HG03457 (cell line): ENCODE data around the gene FOXP1.
"Not testable (repeated sequence)": the region's sequence is repeated elsewhere in the genome, so short reads cannot be mapped to it uniquely, and the experiment has no call there.

Experiments
- ATAC-seq: cut with Tn5 transposase; IDR thresholded peaks from one replicate; pipeline ENCODE4 v1.9.1; 2021; ENCODE audit warnings: moderate number of reproducible peaks; ENCODE audit not compliant: unreplicated experiment

The FOXP1 gene

GRCh38 chr3:71029770-71030169, 553.8 kb downstream of the FOXP1 start:
- no peak for ATAC-seq

DNA sequence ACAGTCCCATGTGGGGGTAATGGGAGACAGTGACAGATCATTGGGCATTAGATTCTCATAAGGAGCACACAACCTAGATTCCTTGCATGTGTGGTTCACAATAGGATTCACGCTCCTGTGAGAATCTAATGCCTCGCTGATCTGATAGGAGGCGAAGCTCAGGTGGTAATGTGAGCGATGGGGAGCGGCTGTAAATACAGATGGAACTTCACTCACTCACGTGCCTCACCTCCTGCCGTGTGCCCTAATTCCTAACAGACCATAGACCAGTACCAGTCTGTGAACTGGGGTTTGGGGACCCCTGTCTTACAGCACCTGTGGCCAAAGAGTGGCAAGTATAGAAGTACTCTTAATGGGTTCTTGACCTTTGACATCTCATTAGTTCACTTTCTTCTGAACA, 554.7 kb downstream of the FOXP1 start:
- ATAC-seq: no peak

- no peak for ATAC-seq
These were observed 555.3 kb downstream of the FOXP1 start for GRCh38 chr3:71028184-71028583.

DNA sequence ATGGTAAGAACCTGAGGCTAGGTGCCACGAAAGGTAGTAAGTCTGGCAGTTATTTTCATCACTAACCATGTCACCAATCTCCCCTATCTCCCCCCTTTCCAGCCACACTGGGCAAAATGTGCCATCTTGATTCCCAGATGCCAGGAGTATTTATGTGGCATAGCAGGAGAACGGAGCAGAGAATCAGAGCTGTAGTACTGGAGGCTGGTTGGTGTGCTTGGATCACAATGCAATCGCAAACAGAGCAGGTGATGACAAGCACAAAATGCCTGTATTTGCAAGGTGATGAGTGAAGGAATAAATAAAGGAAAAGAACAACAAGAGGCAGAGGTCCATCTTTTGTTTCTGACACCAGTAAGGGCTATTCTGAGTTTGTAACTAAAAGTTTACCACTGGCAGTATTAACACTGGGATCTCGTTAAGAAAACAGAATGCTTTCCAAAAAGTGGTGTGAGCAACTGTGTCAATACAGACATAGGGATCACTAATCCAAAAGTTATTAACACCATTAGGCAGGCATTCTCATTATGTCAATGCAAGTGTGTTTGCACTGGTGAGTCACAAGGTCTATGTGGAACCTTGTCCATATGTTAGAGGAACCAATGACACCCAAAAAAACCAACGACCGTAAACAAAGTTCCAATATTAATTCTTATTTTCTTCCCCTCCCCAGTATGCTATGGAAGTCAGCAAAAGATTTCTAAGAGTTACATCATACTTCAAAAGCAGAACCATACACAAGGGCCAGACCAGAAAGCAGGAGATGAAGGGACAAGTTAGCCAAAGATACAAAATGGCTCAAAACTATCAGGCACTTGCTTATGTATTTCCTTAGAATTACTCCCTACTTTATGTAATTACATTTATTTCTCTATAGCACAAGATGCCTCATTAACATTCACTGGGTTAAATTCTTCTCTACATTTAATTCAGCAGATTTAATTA, 556.6 kb downstream of the FOXP1 start:
- ATAC-seq: no peak

DNA sequence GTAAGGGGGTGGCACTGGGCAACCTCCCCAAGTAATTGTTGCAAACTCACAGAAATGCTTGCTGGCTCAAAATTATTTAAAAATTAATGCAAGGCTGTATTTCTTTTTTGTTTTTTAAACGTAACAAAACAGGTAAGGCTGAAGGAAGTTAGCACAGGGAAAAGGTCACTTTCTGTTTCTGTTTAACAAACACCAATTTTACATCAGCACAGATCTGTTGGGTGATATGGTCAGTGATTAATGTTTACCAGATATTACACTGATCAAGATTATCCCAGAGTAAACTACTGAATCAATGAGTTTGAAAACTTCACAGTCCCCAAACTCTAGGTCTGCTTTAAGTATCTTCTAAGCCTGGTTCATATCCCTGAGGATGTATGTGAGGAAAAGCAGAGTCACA, 558.0 kb downstream of the FOXP1 start:
- no peak for ATAC-seq

GRCh38 chr3:71025010-71025409, 558.5 kb downstream of the FOXP1 start:
- ATAC-seq: no peak

DNA sequence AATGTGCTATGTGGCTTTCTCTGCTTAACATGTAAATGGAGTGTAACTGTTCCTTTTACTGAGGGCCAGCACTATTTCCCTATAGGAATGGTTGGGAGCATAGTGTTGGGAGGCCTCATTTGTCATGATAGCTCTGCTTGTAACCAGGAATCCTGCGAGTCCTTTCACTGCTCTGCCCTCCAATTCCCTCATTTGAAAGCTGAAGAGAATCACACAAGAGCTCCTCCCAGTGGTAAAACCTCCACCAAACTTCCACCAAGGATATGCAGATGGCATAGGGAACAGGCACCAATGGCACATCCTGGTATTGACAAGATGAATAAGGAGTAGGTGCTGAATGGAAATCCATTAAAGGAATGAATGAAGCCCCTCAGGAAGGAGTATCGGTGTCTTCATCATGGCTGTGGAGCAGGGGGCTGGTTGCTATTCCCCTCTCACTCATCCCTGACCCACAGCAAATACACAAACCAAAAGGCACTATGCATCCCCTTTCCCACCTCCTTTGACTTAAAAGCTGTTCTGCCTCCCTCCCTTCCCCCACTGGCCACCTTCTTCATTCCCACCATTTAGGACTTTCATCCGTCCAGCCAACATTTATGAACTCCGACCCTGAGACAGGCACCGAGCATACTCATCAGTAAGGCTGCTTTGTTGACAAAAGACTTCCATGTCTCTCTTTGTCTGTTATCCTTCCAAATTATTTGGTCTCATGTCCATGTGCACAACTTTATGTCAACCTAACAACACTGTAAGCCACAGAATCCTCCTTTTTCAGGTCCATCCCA, 560.8 kb downstream of the FOXP1 start:
- no peak for ATAC-seq

- no peak for ATAC-seq
These were observed 564.7 kb downstream of the FOXP1 start for GRCh38 chr3:71018799-71019198.

DNA sequence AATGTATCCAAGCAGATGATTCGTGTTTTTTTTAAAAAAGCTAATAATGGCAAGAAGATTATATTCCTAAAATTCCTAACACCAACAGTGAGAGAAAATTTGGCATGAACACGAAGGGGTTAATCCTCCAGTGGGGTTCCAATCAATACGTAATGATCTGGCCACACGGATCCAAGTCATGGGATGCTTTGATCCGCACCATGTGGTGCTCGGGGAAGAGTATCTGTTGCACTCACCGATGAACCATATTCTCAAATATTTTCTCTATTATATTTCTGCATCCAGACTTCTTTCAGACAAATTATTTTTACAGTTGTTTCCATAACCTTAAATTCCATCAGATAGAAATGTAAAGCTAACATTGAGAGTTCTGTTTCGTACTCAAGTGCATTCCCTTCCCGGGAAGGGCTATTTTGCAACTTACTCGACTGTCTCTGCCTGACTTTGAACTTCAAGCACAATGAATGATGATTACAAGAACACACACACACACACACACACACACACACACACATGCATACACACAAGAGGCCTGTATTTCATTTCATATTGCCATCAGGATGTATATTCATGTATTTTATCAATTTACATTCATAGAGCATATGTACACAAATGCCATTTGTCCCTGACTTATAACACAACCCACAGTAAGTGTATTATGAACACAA, 567.2 kb downstream of the FOXP1 start:
- ATAC-seq: no peak

DNA sequence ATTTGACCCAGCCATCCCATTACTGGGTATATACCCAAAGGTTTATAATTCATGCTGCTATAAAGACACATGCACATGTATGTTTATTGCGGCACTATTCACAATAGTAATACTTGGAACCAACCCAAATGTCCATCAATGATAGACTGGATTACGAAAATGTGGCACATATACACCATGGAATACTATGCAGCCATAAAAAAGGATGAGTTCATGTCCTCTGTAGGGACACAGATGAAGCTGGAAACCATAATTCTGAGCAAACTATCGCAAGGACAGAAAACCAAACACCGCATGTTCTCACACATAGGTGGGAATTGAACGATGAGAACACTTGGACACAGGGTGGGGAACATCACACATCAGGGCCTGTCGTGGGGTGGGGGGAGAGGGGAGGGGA, 568.9 kb downstream of the FOXP1 start:
- not testable (repeated sequence) for ATAC-seq

DNA sequence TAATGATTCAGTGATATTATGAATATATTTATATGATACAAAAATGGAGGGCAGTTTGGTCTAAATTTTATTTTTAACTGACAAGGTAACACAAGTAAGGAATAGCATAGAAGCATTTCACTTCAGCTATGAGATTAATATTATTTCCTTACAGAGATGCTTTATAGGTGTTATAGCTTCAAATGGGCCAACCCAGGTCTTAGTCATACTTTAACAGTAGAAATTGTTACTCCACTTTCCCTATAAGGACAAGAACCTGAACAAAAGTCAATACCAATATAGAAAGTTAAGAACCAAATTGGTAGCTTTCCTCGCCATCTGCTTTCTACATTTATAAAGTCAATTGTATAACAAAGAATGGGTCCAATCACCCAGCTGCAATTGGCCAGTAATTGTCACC, 570.6 kb downstream of the FOXP1 start:
- no peak for ATAC-seq

DNA sequence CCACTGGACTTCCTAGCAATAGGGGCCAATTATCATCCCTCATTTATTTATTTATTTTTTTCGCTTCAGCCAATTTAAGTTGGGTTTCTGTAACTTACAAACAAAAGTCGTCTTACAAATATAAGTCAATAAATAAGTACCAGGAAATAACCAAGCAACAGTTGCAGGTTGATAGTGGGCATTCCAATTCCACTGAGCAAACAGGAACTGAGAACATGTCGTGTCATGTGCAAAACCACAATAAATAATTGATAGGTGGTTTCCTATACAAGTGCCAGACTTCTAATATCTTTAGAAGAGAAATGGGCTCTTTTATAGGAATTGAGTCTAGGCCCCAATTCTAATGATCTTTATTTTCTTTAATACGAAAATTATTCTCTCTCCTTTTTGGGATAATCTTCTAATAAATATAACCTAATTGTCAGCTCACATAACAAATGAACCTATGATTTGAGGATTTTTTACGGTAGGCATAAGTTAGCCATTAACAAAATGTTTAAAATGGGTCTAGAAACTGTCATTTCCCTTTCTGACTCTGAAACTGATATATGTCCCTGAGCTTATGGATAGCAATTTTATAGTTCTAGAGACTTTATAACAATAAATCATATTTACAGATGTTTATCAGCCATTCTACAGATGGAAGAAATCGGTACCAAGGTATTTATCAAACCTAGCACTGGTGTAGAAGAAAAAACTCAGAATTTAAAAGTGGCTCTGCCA, 571.8 kb downstream of the FOXP1 start:
- peak; percentile 83 for ATAC-seq

DNA sequence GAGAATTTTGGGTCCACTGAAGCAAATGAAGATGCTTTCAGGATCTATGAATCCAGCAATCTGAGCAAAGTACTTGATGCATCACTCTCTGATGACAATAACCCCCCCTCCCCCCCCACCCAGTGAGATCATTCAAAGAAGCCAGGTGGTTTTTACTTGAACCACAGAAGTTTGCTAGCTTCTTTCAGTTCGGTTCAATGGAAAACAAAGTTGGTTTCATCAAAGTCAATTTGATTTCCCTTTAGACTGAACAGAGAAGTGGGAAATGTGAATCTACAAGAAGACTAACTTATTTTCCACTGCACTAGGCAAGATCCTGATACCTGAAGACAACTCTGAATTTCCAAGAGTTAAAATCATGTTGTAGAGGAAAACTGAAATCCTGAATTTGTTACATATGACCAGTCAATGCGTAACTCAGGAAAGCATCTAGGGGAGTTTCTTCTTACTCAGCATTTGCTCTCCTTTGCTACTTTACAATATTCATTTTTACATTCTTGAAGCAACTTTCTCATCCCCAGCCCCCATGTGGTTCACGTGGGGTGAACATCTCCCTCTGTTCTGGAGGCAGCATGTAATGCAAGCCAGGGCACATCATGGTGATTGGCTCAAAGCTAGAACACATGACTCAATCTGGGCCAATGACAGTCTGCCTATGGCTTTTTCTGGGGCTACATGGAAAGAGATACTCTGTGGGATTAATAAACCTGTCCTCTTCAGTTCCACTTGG, 572.6 kb downstream of the FOXP1 start:
- peak; percentile 72 for ATAC-seq

GRCh38 chr3:71008350-71008935, 575.1 kb downstream of the FOXP1 start:
- no peak for ATAC-seq

GRCh38 chr3:71006810-71007785, 576.4 kb downstream of the FOXP1 start:
- no peak for ATAC-seq

DNA sequence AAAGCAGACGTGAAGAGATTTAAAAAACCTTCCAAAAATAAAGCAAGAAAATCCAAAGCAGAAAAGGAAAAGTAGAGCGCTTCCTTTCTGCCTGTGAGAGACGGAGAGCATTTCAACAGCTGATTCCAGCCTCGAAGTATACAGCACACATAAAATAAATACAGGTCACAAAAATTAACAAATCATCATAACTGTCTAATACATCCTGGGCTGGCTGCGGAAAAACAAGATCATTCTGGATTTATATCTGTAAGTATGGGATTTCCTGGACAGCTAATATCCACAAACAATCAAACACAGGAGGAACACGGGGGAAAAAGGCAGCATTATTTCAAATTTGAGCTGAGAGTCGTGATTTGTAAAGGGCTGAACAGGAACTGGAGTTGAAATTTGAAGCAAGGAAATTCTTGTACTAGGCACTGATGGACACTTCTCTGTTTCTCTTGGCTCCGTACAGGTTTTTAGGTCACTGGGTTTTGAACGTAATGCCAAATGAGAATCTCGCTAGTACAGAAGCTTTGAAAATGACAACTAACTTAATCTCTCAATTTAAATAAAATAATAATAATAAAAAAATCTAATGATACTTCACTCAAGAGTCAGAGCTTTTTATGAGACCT, 577.7 kb downstream of the FOXP1 start:
- ATAC-seq: no peak

GRCh38 chr3:71003511-71003910, 580.0 kb downstream of the FOXP1 start:
- ATAC-seq: no peak

- no peak for ATAC-seq
These were observed 581.2 kb downstream of the FOXP1 start for GRCh38 chr3:71002298-71002697.
